NCI-H460 (cell line): ENCODE data around the gene SLC6A13. TPM values are rescaled to one million over a fixed set of nuclear protein-coding genes. Genes with fewer than 3 reads are reported as not detected.
"Not testable (repeated sequence)": the region's sequence is repeated elsewhere in the genome, so short reads cannot be mapped to it uniquely, and the experiment has no call there.

Experiments
- DNase-seq: peaks from one replicate; pipeline ENCODE4 v3.0.0-alpha.2; 2016; ENCODE audit warnings: low read depth; ENCODE audit errors: extremely low read depth
- polyA plus RNA-seq: library from polyadenylated mRNA; depleted of rRNA; stranded (reverse); fragments of >200 nt; gene quantifications from 2 replicates; pipeline ENCODE4 v1.2.3, GENCODE V29; 2014; cell fraction: nucleus; rRNA removed
- total RNA-seq: library from RNA; depleted of rRNA; stranded (reverse); fragments of >200 nt; shearing (Covaris generic); gene quantifications from 2 replicates; pipeline ENCODE4 v1.2.3, GENCODE V29; 2014; rRNA removed

Gene SLC6A13
- total RNA-seq, result 0.17 and 0.32 TPM in 2 replicates
- not detected in 2 replicates for polyA plus RNA-seq

DNA sequence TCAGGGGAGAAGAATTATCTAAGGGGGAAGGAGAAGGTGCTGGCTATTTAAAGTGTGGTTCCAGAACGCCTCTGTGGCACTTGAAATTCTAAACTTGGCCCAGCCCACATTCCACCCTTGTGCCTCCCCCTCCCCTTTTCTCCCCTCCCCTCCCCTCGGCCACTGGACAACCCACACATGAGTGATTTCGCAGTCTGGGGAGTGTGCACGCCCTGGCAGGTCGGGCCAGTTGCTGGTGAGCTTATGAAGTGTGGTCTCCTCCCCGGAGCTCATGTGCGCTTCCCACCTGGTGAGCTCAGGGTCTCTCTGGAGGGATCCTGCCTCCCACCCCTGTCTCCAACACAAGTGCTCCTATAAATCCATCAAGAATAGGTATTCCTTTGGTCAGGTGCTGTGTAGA lies at the start of gene SLC6A13:
Gene SLC6A13 (minus strand): TSS at position 20 of the 400 bp plus-strand sequence. CDS start 2,784 bp downstream, outside the sequence.
- no peak for DNase-seq

GRCh38 chr12:308511-308910 lies 45.9 kb upstream of the SLC6A13 start:
- no peak for DNase-seq

DNA sequence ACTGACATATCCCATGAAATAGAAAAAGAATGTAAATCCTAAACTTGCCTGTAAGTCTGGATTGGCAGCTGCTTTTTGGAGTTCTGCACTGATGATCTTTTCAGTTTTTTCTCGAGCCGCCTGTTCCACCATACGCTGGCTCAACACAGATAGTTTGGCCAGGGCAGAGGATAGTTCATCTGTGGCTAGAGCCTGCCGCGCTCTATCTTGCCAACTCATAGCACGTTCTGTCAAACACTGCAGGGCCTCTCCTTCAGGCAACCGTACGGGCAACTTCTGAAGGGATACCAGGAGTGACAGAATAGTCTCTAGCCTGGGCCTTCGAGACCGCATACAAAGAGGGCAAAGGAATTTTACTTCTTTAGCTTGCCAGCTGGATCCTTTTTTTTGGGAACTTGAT lies 44.8 kb upstream of the SLC6A13 start:
- no peak for DNase-seq

DNA sequence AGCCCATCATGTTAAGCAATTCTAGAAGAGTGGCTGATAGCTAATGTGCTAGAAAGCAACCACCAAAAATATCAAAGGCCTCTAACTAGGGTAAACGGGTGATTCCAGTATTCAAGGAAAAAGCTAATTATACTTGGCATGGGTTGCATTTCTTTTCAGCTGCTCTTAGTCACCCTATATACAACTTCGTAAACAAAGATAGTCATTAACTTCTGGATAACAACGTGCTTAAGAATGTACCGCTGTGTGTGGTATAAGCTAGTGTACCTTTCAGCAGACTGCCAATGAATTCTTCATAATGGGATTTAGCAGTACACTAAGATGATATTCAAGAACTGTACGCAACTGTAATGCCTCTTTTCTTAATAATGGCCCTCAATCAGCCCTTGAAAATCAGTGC lies 42.2 kb upstream of the SLC6A13 start:
- no peak for DNase-seq

DNA sequence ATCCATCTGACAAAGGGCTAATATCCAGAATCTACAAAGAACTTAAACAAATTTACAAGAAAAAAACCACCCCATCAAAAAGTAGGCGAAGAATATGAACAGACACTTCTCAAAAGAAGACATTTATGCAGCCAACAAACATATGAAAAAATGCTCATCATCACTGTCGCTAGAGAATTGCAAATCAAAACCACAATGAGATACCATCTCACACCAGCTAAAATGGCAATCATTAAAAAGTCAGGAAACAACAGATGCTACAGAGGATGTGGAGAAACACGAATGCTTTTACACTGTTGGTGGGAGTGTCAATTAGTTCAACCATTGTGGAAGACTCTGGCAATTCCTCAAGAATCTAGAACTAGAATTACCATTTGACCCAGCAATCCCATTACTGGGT lies 40.1 kb upstream of the SLC6A13 start:
- not testable (repeated sequence) for DNase-seq

DNA sequence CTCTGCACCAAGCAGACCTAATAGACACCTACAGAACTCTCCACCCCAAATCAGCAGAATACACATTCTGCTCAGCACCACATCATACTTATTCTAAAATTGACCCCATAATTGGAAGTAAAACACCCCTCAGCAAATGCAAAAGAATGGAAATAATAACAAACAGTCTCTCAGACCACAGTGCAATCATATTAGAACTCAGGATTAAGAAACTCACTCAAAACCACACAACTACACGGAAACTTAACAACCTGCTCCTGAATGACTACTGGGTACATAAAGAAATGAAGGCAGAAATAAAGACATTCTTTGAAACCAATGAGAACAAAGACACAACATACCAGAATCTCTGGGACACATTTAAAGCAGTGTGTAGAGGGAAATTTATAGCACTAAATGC lies 37.5 kb upstream of the SLC6A13 start:
- DNase-seq, result not testable (repeated sequence)

DNA sequence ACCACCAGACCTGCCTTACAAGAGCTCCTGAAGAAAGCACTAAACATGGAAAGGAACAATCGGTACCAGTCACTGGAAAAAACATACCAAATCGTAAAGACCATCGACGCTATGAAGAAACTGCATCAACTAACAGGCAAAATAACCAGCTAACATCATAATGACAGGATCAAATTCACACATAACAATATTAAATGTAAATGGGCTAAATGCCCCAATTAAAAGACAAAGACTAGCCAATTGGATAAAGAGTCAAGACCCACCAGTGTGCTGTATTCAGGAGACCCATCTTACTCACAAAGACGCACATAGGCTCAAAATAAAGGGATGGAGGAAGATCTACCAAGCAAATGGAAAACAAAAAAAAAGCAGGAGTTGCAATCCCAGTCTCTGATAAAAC lies 36.9 kb upstream of the SLC6A13 start:
- DNase-seq, result not testable (repeated sequence)

DNA sequence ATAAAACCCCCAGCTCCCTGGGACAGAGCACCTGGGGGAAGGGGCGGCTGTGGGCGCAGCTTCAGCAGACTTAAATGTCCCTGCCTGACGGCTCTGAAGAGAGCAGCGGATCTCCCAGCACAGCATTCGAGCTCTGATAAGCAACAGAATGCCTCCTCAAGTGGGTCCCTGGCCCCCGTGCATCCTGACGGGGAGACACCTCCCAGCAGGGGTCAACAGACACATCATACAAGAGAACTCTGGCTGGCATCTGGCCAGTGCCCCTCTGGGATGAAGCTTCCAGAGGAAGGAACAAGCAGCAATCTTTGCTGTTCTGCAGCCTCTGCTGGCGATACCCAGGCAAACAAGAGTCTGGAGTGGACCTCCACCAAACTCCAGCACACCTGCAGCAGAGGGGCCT lies 35.4 kb upstream of the SLC6A13 start:
- DNase-seq, result not testable (repeated sequence)

DNA sequence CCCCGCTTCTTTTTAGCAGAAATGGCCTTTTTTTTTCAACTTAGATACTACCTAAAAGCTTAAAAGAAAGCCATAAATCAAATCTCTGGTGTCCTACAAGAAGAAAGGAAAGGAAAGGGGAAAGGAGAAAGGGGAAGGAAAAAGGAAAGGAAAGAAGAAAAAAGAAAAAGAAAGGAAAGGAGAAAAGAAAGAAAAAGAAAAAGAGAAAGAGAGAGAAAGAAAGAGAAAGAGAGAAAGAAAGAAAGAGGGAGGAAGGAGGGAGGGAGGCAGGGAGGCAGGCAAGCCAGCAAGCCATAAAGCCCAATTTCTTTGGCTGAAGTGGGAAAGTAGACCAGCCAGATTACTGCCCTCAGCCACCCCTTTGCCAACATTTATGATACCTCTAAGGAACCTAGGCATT lies 32.5 kb upstream of the SLC6A13 start:
- DNase-seq, result no peak

GRCh38 chr12:293199-293598 lies 30.6 kb upstream of the SLC6A13 start:
- DNase-seq, result no peak

GRCh38 chr12:292186-292585 lies 29.6 kb upstream of the SLC6A13 start:
- DNase-seq, result no peak

DNA sequence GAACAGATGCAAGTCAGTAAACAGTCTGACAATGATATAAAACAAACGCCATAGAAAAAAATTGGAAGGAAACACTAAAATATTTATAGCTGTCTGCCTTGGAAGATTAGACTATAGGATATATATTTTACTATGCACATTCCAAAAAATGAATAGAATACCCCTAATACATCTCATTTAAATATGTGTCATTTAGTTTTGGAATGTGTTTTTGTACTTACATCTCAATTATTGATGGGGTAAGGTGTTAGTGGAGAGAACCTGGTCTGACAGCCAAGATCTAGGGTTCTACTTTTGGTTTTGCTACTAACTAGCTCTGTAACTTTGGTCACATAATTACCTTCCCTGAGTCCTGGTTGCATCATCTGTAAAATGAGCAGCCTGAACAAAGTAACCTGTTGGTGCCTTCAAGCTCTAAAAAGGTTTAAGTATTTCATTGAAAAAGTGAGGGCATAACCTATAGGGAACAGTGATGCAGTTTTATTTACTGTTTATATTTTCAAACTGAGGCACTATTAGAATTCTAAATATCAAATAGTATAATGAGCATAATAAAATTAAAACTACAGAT lies 28.6 kb upstream of the SLC6A13 start:
- DNase-seq, result peak; percentile 30

DNA sequence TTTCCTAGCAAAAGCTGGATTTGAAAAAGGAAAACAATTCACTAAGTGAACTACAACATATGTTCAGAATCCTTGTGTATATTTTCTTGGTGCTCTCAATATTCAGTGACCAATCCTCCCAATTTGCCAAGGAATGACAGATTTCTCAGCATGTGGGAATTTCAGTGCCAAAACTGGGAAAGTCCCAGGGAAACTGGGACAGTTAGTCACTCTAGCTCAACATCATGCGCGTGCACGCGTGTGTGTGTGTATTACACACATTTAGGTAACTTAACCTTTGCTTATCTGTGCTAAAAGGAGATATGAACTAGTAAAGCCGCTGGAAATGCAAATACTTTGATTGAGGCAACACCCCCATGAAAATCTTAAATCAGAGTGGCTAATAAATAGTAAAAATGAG lies 26.1 kb upstream of the SLC6A13 start:
- no peak for DNase-seq

- DNase-seq, result no peak
These were observed 24.1 kb upstream of the SLC6A13 start for GRCh38 chr12:286531-287300.

DNA sequence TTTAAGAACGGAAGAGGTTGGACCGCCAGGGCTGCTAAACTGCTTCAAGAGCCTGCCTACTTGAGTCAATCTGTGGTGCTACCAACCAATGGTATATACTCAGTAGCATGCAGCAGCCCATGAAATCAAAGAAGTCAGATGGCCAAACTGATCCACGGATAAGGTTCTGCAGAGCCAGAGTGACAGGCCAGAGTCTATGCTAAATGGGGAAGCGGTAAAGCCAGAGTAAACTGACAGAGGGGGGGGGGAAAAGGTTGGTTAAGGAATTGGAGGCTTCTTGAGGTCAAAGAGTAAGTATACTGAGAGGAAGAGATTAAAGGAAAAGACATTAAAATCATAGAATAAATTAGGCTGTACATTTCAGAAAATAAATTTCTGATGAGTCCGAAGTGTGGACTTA lies 15.4 kb upstream of the SLC6A13 start:
- no peak for DNase-seq

DNA sequence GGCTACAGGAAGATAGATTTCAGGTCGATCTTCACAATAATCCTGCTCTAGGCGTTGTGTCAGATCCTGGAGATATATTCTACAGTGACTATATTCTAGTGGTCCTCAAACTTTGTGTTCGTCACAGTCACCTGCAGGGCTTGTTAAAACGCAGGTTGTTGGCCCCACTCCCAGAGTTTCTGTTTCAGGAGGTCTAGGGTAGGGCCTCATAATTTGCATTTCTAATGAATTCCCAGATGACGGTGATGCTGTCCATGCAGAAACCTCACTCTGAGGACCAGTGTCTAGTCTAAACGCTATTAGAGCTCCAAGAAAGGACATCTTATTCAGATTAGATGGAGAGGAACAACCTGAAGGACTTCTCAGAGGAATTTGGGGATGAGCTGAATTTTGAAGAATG lies 13.2 kb upstream of the SLC6A13 start:
- no peak for DNase-seq

- DNase-seq, result no peak
These were observed 10.7 kb upstream of the SLC6A13 start for GRCh38 chr12:273382-273781.

GRCh38 chr12:272942-273341 lies 10.3 kb upstream of the SLC6A13 start:
- no peak for DNase-seq

GRCh38 chr12:271161-271560 lies 8.5 kb upstream of the SLC6A13 start:
- DNase-seq, result no peak

GRCh38 chr12:269191-269590 lies 6.6 kb upstream of the SLC6A13 start:
- no peak for DNase-seq

DNA sequence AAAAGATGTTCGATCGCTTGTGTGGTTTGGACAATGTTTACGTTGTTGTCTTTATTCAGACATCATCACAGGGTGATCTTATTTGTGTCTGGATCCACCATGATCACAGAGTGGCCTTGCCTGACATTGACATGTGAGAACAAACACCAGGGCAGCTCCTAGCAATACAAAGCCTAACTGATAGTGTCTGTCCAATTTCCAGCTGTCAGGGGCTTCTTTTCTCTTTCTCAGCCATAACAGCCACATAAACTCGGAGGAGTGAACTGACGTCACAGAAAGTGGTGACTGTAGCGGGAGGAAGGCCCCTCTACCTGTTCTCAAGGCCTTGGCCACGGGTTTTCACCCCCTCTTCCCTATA lies 5.8 kb upstream of the SLC6A13 start:
- no peak for DNase-seq
